HepG2 (cell line): ENCODE measurements around the gene TOPORS. TPM values are rescaled to one million over a fixed set of nuclear protein-coding genes. Genes with fewer than 3 reads are reported as not detected.

Experiments
- ADNP ChIP-seq: sonication (generic); formaldehyde crosslinking; IDR thresholded peaks from 2 replicates; pipeline ENCODE4 v1.4.0; 2020; ENCODE audit warnings: missing genetic modification reagents
- BORCS8-MEF2B ChIP-seq: sonication (generic); formaldehyde crosslinking; IDR thresholded peaks from 2 replicates; pipeline ENCODE4 v1.8.0; 2022; ENCODE audit warnings: mild to moderate bottlenecking, missing genetic modification reagents
- CCDC6 ChIP-seq: sonication (generic); formaldehyde crosslinking; IDR thresholded peaks from 2 replicates; pipeline ENCODE4 v1.8.1; 2022; ENCODE audit warnings: mild to moderate bottlenecking, missing genetic modification reagents, moderate library complexity
- CEBPG ChIP-seq: IDR thresholded peaks from 2 replicates; pipeline ENCODE4 v1.6.1; 2016
- FOXJ3 ChIP-seq: sonication (generic); formaldehyde crosslinking; IDR thresholded peaks from 2 replicates; pipeline ENCODE4 v1.4.0; 2020; ENCODE audit warnings: missing genetic modification reagents, mild to moderate bottlenecking, borderline replicate concordance
- HNRNPL ChIP-seq: fragments of 200-400 bp; formaldehyde crosslinking; IDR thresholded peaks from 2 replicates; pipeline ENCODE4 v1.6.1; 2017; ENCODE audit warnings: mild to moderate bottlenecking, low read depth, low read length
- JUN ChIP-seq: sonication (generic); formaldehyde crosslinking; IDR thresholded peaks from 2 replicates; pipeline ENCODE4 v1.4.0; 2020; ENCODE audit warnings: mild to moderate bottlenecking, missing genetic modification reagents
- KLF16 ChIP-seq, 2 experiments: sonication (generic) in 1 of 2; formaldehyde crosslinking in 1 of 2; IDR thresholded peaks; 2 replicates each; pipeline versions ENCODE4 v1.6.1 to v1.8.0; 2016 to 2023; ENCODE audit warnings: missing genetic modification reagents in 2 of 2, missing compliant biosample characterization in 1 of 2
- MTA1 ChIP-seq: sonication (generic); formaldehyde crosslinking; IDR thresholded peaks from 2 replicates; pipeline ENCODE4 v1.4.0; 2020; ENCODE audit warnings: missing genetic modification reagents, mild to moderate bottlenecking, borderline replicate concordance
- NFKBIZ ChIP-seq: IDR thresholded peaks from 2 replicates; pipeline ENCODE4 v1.6.1; 2018; ENCODE audit warnings: missing genetic modification reagents, missing compliant biosample characterization
- PLRG1 ChIP-seq: fragments of 450-650 bp; conservative IDR thresholded peaks from 2 replicates; pipeline ENCODE4 v1.6.1; 2016
- PPARG ChIP-seq: conservative IDR thresholded peaks from 2 replicates; pipeline ENCODE4 v1.6.1; 2016; ENCODE audit warnings: missing biosample characterization, missing genetic modification reagents
- SRSF9 ChIP-seq: fragments of 200-400 bp; formaldehyde crosslinking; IDR thresholded peaks from 2 replicates; pipeline ENCODE4 v1.6.1; 2018; ENCODE audit warnings: borderline replicate concordance, mild to moderate bottlenecking, low read depth, low read length; ENCODE audit not compliant: insufficient read depth, poor library complexity, severe bottlenecking
- XRCC5 ChIP-seq: fragments of 200-400 bp; formaldehyde crosslinking; optimal IDR thresholded peaks from 2 replicates; pipeline ENCODE3; 2017; ENCODE audit warnings: mild to moderate bottlenecking, low read length
- ZNF17 ChIP-seq: sonication (generic); formaldehyde crosslinking; IDR thresholded peaks from 2 replicates; pipeline ENCODE4 v1.5.0; 2020; ENCODE audit warnings: mild to moderate bottlenecking, missing genetic modification reagents
- ZNF207 ChIP-seq: fragments of 450-650 bp; IDR thresholded peaks from 2 replicates; pipeline ENCODE4 v1.6.1; 2016; ENCODE audit warnings: antibody characterized with exemption, borderline replicate concordance
- ZNF331 ChIP-seq: sonication (generic); formaldehyde crosslinking; IDR thresholded peaks from 2 replicates; pipeline ENCODE4 v1.4.0; 2020; ENCODE audit warnings: missing genetic modification reagents
- ZNF407 ChIP-seq: sonication (generic); formaldehyde crosslinking; IDR thresholded peaks from one replicate; pipeline ENCODE4 v1.5.1; 2020; ENCODE audit warnings: mild to moderate bottlenecking, missing genetic modification reagents; ENCODE audit errors: not compliant biosample characterization
- ZNF431 ChIP-seq: sonication (generic); formaldehyde crosslinking; IDR thresholded peaks from 2 replicates; pipeline ENCODE4 v1.9.0; 2022; ENCODE audit warnings: missing genetic modification reagents, low read depth, mild to moderate bottlenecking, borderline replicate concordance
- ZNF569 ChIP-seq: sonication (generic); formaldehyde crosslinking; IDR thresholded peaks from 2 replicates; pipeline ENCODE4 v1.5.0; 2020; ENCODE audit warnings: mild to moderate bottlenecking, missing genetic modification reagents, moderate library complexity, borderline replicate concordance
- ZNF598 ChIP-seq: sonication (generic); formaldehyde crosslinking; IDR thresholded peaks from 2 replicates; pipeline ENCODE4 v1.5.1; 2020; ENCODE audit warnings: mild to moderate bottlenecking, missing genetic modification reagents, borderline replicate concordance
- ZNF83 ChIP-seq: sonication (generic); formaldehyde crosslinking; IDR thresholded peaks from 2 replicates; pipeline ENCODE4 v1.4.0; 2020; ENCODE audit warnings: missing genetic modification reagents, mild to moderate bottlenecking, borderline replicate concordance
- ZNF841 ChIP-seq: sonication (generic); formaldehyde crosslinking; IDR thresholded peaks from 2 replicates; pipeline ENCODE4 v1.8.1; 2023; ENCODE audit warnings: missing genetic modification reagents, borderline replicate concordance
- polyA plus RNA-seq, 8 experiments: library from polyadenylated mRNA; depleted of rRNA in 3 of 8; stranded (reverse) in 7 of 8; unstranded in 1 of 8; fragments of >200 nt; fragmentation: Illumina TruSeq in 4 of 8; extraction: Trizol in 4 of 8; gene quantifications; 2 replicates each; pipeline versions ENCODE4 v1.2.1 to v1.2.3, GENCODE V29; 2011 to 2016; ENCODE audit warnings: low read depth in 4 of 8, missing spikeins in 1 of 8, mixed read lengths in 1 of 8; ENCODE audit not compliant: insufficient read depth in 1 of 8
- total RNA-seq, 5 experiments: library from RNA; depleted of rRNA; stranded (reverse); fragments of >200 nt; fragmentation: Illumina TruSeq; extraction: Trizol; gene quantifications; 2 replicates each; pipeline ENCODE4 v1.2.3, GENCODE V29; 2016; ENCODE audit warnings: low read depth in 1 of 5

Gene TOPORS
- total and polyA plus RNA-seq, 2 of the 13 experiments (the other 11 are each of a cell fraction or from before 2014, with no cell fraction given), result 6.8 to 19.6 TPM

- TF ChIP-seq ZNF407 (no peak), ADNP (CRISPR knock-in tag) (no peak), FOXJ3 (CRISPR knock-in tag) (0 out of 2 replicates have a peak, but pooled peaks have one; percentile 9), ZNF17 (no peak), XRCC5 (peak; percentile 3), PPARG (CRISPR knock-in tag) (no peak), ZNF569 (no peak), MTA1 (CRISPR knock-in tag) (peak; percentile 57; the same call in 1 of the 2 replicates), ZNF83 (CRISPR knock-in tag) (no peak), SRSF9 (no peak), ZNF331 (CRISPR knock-in tag) (peak; percentile 7; the same call in 1 of the 2 replicates), JUN (CRISPR knock-in tag) (no peak), HNRNPL (no peak), ZNF598 (no peak; the same call in 1 of the 2 replicates), ZNF841 (no peak), NFKBIZ (CRISPR knock-in tag) (peak; percentile 66), ZNF207 (no peak), CCDC6 (CRISPR knock-in tag) (peak; percentile 41; the same call in 1 of the 2 replicates), PLRG1 (no peak), CEBPG (CRISPR knock-in tag) (0 out of 2 replicates have a peak, but pooled peaks have one; percentile 20), BORCS8-MEF2B (CRISPR knock-in tag) (0 out of 2 replicates have a peak, but pooled peaks have one; percentile 8), KLF16 (CRISPR knock-in tag; IDR thresholded peaks at IDR 0.05) (peak in 1 of 2 experiments; percentile 39; a peak in 1 of 4 replicates), ZNF431 (CRISPR knock-in tag) (peak; percentile 39; the same call in 1 of the 2 replicates)
Observed at GRCh38 chr9:32550562-32551275, 1.7 kb downstream of the TOPORS start (continued).
